ENCODE measurements around the gene CCDC152. TPM values are rescaled to one million over a fixed set of nuclear protein-coding genes. Genes with fewer than 3 reads are reported as not detected.
A peak's percentile ranks its signal among the peaks of the same experiment; 100 is the strongest.
"Not testable (repeated sequence)": the region's sequence is repeated elsewhere in the genome, so short reads cannot be mapped to it uniquely, and the experiment has no call there.

The CCDC152 gene
- total RNA-seq, 2 donors from 2014 or later, result 0.81 to 4.7 TPM

- no peaks in the 10 kb centered on the region for H3K27me3 ChIP-seq (replicated peaks; ENCODE audit: insufficient read depth)
- H3K36me3 ChIP-seq, result no peaks in the 10 kb centered on the region
- peak overlapping the region; percentile 56 to 57 for H3K27ac ChIP-seq
- DNase-seq (ENCODE audit: low spot score) (peak; percentile 4), ATAC-seq (ENCODE audit: insufficient number of reproducible peaks, low FRiP score, low read depth) (peak; percentile 73)
- H3K4me1 ChIP-seq (ENCODE audit: control insufficient read depth in 1 of 2, low read depth in 2 of 2), result peaks cover 15 to 36% of the 10 kb centered on the region in 2 donors
- TF ChIP-seq CTCF (IDR thresholded peaks at IDR 0.05), result no peak
- H3K9me3 ChIP-seq, result no peaks in the 10 kb centered on the region
- H3K4me3 ChIP-seq, result peak overlapping the region; percentile 39
Measured at GRCh38 chr5:42840269-42840668, 83.7 kb downstream of the CCDC152 start.

- Histone ChIP-seq H3K36me3 (no peaks in the 10 kb centered on the region), H3K27me3 (replicated peaks; ENCODE audit: insufficient read depth) (no peaks in the 10 kb centered on the region), H3K9me3 (no peaks in the 10 kb centered on the region), H3K4me3 (no peak overlapping the region), H3K27ac (peak overlapping the region; percentile 56 to 57), H3K4me1 (ENCODE audit: control insufficient read depth in 1 of 2, low read depth in 2 of 2) (peaks cover 15 to 36% of the 10 kb centered on the region in 2 donors)
- no peak for ATAC-seq (ENCODE audit: insufficient number of reproducible peaks, low FRiP score, low read depth)
- no peak for DNase-seq (ENCODE audit: low spot score)
- no peak for TF ChIP-seq CTCF (IDR thresholded peaks at IDR 0.05)
Measured at GRCh38 chr5:42840842-42841567, 84.4 kb downstream of the CCDC152 start.

- no peak for TF ChIP-seq CTCF (IDR thresholded peaks at IDR 0.05)
- Histone ChIP-seq H3K4me3 (no peak overlapping the region), H3K27me3 (replicated peaks; ENCODE audit: insufficient read depth) (no peaks in the 10 kb centered on the region), H3K36me3 (no peaks in the 10 kb centered on the region), H3K4me1 (ENCODE audit: control insufficient read depth in 1 of 2, low read depth in 2 of 2) (peaks cover 15 to 36% of the 10 kb centered on the region in 2 donors), H3K27ac (no peak overlapping the region), H3K9me3 (no peaks in the 10 kb centered on the region)
- DNase-seq (ENCODE audit: low spot score) (no peak), ATAC-seq (ENCODE audit: insufficient number of reproducible peaks, low FRiP score, low read depth) (no peak)
Measured at GRCh38 chr5:42842921-42843641, 86.5 kb downstream of the CCDC152 start.

GRCh38 chr5:42843675-42844292 lies 87.2 kb downstream of the CCDC152 start:
- DNase-seq (ENCODE audit: low spot score), result no peak
- Histone ChIP-seq H3K27ac (no peak overlapping the region), H3K27me3 (replicated peaks; ENCODE audit: insufficient read depth) (no peaks in the 10 kb centered on the region), H3K36me3 (no peaks in the 10 kb centered on the region), H3K4me1 (ENCODE audit: control insufficient read depth in 1 of 2, low read depth in 2 of 2) (peaks cover 15 to 36% of the 10 kb centered on the region in 2 donors), H3K9me3 (no peaks in the 10 kb centered on the region), H3K4me3 (no peak overlapping the region)
- no peak for ATAC-seq (ENCODE audit: insufficient number of reproducible peaks, low FRiP score, low read depth)
- TF ChIP-seq CTCF (IDR thresholded peaks at IDR 0.05), result no peak

GRCh38 chr5:42844408-42844807 lies 87.8 kb downstream of the CCDC152 start:
- H3K9me3 ChIP-seq; H3K36me3 ChIP-seq; DNase-seq (ENCODE audit: low spot score); H3K27me3 ChIP-seq (replicated peaks; ENCODE audit: insufficient read depth); H3K27ac ChIP-seq; ATAC-seq (ENCODE audit: insufficient number of reproducible peaks, low FRiP score, low read depth); H3K4me3 ChIP-seq: not testable (repeated sequence)
- peaks cover 15 to 34% of the 10 kb centered on the region in 2 donors for H3K4me1 ChIP-seq (ENCODE audit: control insufficient read depth in 1 of 2, low read depth in 2 of 2)

Measured in thoracic aorta (tissue), 2 donors.